H1 (cell line): ENCODE data around the gene MYO16. TPM values are rescaled to one million over a fixed set of nuclear protein-coding genes. Genes with fewer than 3 reads are reported as not detected.

Source experiments
- RAD21 ChIP-seq, 2 experiments: IDR thresholded peaks in 1 of 2; conservative IDR thresholded peaks in 1 of 2; 2 replicates each; pipeline ENCODE4 v1.6.1; 2011; ENCODE audit warnings: low read depth in 2 of 2, low read length in 2 of 2, improper control_type of control experiment in 1 of 2, inconsistent platforms in 1 of 2, mild to moderate bottlenecking in 1 of 2, moderate library complexity in 1 of 2
- TBP ChIP-seq: IDR thresholded peaks from 2 replicates; pipeline ENCODE4 v1.6.1; 2011; ENCODE audit warnings: low read depth, low read length, improper control_type of control experiment
- ZNF274 ChIP-seq: IDR thresholded peaks from 2 replicates; pipeline ENCODE4 v1.7.0; 2012; ENCODE audit warnings: low read length, borderline replicate concordance; ENCODE audit errors: extremely low read depth
- polyA plus RNA-seq, 7 experiments: library from polyadenylated mRNA; depleted of rRNA in 3 of 7; stranded (reverse) in 5 of 7; unstranded in 2 of 7; fragments of >200 nt in 5 of 7; fragments of 200-250 nt in 2 of 7; gene quantifications; 1 replicate in 5 of 7; 2 replicates in 1 of 7; 4 replicates in 1 of 7; pipeline versions ENCODE4 v1.2.1 to v1.2.3, GENCODE V29; 2011 to 2013; ENCODE audit warnings: missing spikeins in 2 of 7, mixed read lengths in 2 of 7
- total RNA-seq: library from RNA; stranded (reverse); fragmentation: NEBNext Ultra II Directional; extraction: Animal tissue kit (Norgen Biotek cat#: 25700); gene quantifications from 2 replicates; pipeline ENCODE4 v1.2.1, GENCODE V29; 2021
- TF ChIP-seq, protein P1 (sequence below): fragments of 300-600 bp; sonication (generic); IDR thresholded peaks from 2 replicates; pipeline ENCODE4 v1.7.1; 2012; ENCODE audit warnings: low read length, moderate library complexity, mild to moderate bottlenecking, inconsistent platforms; ENCODE audit not compliant: insufficient replicate concordance
- TF ChIP-seq, protein P2 (sequence below): IDR thresholded peaks from 2 replicates; pipeline ENCODE4 v1.6.1; 2012; ENCODE audit warnings: inconsistent platforms

MYO16 gene
- total and polyA plus RNA-seq, 2 of the 8 experiments (the other 6 are each of a cell fraction or from before 2014, with no cell fraction given): 0.02 to 0.22 TPM

DNA sequence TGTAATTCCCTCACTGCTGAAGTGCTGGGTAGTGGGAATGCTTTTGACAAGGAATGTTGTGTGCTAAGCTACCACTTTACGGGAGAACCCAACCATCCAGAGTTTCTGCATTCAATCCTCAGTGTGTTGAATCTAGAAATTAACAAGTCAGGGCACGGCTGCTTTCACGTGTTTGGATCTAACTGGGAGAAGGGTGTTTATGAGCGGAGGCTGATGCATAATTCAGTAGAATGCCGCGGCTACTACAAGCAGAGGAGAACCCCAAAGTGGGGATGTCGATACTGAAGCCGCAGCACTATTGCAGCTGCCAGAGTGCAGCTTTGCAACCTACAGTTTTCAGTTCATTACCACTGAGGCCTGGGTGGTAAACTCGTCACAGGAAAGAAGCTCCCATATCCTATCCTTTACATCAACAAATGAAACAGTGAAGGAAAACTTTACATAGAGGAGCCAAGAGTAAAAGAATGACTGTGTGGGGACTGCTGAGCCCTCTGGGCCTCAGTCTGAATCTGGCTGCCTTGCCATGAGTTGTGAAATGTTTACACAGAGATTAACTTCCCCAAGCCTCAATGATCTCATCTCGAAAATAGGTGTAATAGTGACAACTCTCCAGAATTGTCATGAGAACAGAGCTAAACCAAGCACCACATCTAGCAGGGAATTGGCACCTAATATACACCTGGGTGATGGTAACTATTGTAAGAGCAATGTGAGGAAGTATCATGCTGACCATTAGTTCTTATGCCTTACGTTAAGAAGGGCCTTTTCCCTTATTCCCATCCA is 531.7 kb downstream of the MYO16 start (continued):
- TF ChIP-seq, protein P1, sequence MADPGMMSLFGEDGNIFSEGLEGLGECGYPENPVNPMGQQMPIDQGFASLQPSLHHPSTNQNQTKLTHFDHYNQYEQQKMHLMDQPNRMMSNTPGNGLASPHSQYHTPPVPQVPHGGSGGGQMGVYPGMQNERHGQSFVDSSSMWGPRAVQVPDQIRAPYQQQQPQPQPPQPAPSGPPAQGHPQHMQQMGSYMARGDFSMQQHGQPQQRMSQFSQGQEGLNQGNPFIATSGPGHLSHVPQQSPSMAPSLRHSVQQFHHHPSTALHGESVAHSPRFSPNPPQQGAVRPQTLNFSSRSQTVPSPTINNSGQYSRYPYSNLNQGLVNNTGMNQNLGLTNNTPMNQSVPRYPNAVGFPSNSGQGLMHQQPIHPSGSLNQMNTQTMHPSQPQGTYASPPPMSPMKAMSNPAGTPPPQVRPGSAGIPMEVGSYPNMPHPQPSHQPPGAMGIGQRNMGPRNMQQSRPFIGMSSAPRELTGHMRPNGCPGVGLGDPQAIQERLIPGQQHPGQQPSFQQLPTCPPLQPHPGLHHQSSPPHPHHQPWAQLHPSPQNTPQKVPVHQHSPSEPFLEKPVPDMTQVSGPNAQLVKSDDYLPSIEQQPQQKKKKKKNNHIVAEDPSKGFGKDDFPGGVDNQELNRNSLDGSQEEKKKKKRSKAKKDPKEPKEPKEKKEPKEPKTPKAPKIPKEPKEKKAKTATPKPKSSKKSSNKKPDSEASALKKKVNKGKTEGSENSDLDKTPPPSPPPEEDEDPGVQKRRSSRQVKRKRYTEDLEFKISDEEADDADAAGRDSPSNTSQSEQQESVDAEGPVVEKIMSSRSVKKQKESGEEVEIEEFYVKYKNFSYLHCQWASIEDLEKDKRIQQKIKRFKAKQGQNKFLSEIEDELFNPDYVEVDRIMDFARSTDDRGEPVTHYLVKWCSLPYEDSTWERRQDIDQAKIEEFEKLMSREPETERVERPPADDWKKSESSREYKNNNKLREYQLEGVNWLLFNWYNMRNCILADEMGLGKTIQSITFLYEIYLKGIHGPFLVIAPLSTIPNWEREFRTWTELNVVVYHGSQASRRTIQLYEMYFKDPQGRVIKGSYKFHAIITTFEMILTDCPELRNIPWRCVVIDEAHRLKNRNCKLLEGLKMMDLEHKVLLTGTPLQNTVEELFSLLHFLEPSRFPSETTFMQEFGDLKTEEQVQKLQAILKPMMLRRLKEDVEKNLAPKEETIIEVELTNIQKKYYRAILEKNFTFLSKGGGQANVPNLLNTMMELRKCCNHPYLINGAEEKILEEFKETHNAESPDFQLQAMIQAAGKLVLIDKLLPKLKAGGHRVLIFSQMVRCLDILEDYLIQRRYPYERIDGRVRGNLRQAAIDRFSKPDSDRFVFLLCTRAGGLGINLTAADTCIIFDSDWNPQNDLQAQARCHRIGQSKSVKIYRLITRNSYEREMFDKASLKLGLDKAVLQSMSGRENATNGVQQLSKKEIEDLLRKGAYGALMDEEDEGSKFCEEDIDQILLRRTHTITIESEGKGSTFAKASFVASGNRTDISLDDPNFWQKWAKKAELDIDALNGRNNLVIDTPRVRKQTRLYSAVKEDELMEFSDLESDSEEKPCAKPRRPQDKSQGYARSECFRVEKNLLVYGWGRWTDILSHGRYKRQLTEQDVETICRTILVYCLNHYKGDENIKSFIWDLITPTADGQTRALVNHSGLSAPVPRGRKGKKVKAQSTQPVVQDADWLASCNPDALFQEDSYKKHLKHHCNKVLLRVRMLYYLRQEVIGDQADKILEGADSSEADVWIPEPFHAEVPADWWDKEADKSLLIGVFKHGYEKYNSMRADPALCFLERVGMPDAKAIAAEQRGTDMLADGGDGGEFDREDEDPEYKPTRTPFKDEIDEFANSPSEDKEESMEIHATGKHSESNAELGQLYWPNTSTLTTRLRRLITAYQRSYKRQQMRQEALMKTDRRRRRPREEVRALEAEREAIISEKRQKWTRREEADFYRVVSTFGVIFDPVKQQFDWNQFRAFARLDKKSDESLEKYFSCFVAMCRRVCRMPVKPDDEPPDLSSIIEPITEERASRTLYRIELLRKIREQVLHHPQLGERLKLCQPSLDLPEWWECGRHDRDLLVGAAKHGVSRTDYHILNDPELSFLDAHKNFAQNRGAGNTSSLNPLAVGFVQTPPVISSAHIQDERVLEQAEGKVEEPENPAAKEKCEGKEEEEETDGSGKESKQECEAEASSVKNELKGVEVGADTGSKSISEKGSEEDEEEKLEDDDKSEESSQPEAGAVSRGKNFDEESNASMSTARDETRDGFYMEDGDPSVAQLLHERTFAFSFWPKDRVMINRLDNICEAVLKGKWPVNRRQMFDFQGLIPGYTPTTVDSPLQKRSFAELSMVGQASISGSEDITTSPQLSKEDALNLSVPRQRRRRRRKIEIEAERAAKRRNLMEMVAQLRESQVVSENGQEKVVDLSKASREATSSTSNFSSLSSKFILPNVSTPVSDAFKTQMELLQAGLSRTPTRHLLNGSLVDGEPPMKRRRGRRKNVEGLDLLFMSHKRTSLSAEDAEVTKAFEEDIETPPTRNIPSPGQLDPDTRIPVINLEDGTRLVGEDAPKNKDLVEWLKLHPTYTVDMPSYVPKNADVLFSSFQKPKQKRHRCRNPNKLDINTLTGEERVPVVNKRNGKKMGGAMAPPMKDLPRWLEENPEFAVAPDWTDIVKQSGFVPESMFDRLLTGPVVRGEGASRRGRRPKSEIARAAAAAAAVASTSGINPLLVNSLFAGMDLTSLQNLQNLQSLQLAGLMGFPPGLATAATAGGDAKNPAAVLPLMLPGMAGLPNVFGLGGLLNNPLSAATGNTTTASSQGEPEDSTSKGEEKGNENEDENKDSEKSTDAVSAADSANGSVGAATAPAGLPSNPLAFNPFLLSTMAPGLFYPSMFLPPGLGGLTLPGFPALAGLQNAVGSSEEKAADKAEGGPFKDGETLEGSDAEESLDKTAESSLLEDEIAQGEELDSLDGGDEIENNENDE: no peak
- TF ChIP-seq, protein P2, sequence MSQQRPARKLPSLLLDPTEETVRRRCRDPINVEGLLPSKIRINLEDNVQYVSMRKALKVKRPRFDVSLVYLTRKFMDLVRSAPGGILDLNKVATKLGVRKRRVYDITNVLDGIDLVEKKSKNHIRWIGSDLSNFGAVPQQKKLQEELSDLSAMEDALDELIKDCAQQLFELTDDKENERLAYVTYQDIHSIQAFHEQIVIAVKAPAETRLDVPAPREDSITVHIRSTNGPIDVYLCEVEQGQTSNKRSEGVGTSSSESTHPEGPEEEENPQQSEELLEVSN: no peak
- TF ChIP-seq RAD21 (IDR thresholded peaks at IDR 0.05 in 1 of 2, conservative IDR thresholded peaks at IDR 0.05 in 1 of 2; ENCODE audit: low read depth in 2 of 2, low read length in 2 of 2) (no peak), TBP (no peak), ZNF274 (no peak)
